Inflammatory macrophage treated with lipopolysaccharide for 4 hours (primary cell): Measurements from ENCODE around the gene IRAK2.
A peak's percentile ranks its signal among the peaks of the same experiment; 100 is the strongest.

Experiments
- DNase-seq: peaks from one replicate; pipeline ENCODE4 v3.0.0-alpha.2; 2020

IRAK2 gene

GRCh38 chr3:10189557-10190354 lies 25.0 kb downstream of the IRAK2 start:
- DNase-seq, result peak; percentile 94

GRCh38 chr3:10192953-10193691 lies 28.4 kb downstream of the IRAK2 start:
- DNase-seq, result peak; percentile 79

- DNase-seq, result no peak
Observed at GRCh38 chr3:10193692-10194327, 29.1 kb downstream of the IRAK2 start.

- no peak for DNase-seq
Observed at GRCh38 chr3:10194328-10195071, 29.8 kb downstream of the IRAK2 start.

GRCh38 chr3:10195366-10196089 lies 30.8 kb downstream of the IRAK2 start:
- DNase-seq, result peak; percentile 76

GRCh38 chr3:10196389-10197052 lies 31.8 kb downstream of the IRAK2 start:
- peak; percentile 59 for DNase-seq

GRCh38 chr3:10198226-10198625 lies 33.5 kb downstream of the IRAK2 start:
- DNase-seq, result no peak

- DNase-seq, result peak; percentile 95
Observed at GRCh38 chr3:10198761-10199649, 34.3 kb downstream of the IRAK2 start.

GRCh38 chr3:10204921-10205320 lies 40.2 kb downstream of the IRAK2 start:
- no peak for DNase-seq

GRCh38 chr3:10205451-10206165 lies 40.9 kb downstream of the IRAK2 start:
- peak; percentile 95 for DNase-seq

GRCh38 chr3:10206166-10206511 lies 41.4 kb downstream of the IRAK2 start:
- DNase-seq, result no peak

- no peak for DNase-seq
Observed at GRCh38 chr3:10213156-10213792, 48.6 kb downstream of the IRAK2 start.

- DNase-seq, result no peak
Observed at GRCh38 chr3:10215578-10216368, 51.1 kb downstream of the IRAK2 start.

GRCh38 chr3:10217359-10217758 lies 52.6 kb downstream of the IRAK2 start:
- no peak for DNase-seq

- no peak for DNase-seq
Observed at GRCh38 chr3:10219737-10220136, 55.0 kb downstream of the IRAK2 start.

GRCh38 chr3:10223676-10224639 lies 59.2 kb downstream of the IRAK2 start:
- no peak for DNase-seq
